ENCODE results near the gene ZNF791.

The ZNF791 gene

GRCh38 chr19:12636631-12637030 is 25.9 kb downstream of the ZNF791 start:
- ChIA-PET CTCF (no interaction called here), POLR2A (no interaction called here)
- TF ChIP-seq ZNF521 (tag by site-specific recombination; IDR thresholded peaks at IDR 0.05) (no peak), ZBTB21 (tag by site-specific recombination; IDR thresholded peaks at IDR 0.05) (no peak), IKZF3 (tag by site-specific recombination; IDR thresholded peaks at IDR 0.05) (no peak), ZNF394 (tag by site-specific recombination; IDR thresholded peaks at IDR 0.05; ENCODE audit: borderline replicate concordance) (no peak)
- Histone ChIP-seq H3K4me1 (ENCODE audit: control insufficient read depth, insufficient read depth, low read length) (no peaks in the 10 kb centered on the region), H3K27ac (ENCODE audit: extremely low read depth, low read depth, low read length) (no peak overlapping the region), H3K4me3 (ENCODE audit: low read depth, low read length) (no peak overlapping the region), H3K36me3 (ENCODE audit: control insufficient read depth in 2 of 2, insufficient read depth in 1 of 2, low read length in 2 of 2) (no peaks in the 10 kb centered on the region; a peak in 1 of 3 replicates), H3K9me3 (ENCODE audit: control insufficient read depth, insufficient read depth, low read depth, low read length) (no peaks in the 10 kb centered on the region)

DNA sequence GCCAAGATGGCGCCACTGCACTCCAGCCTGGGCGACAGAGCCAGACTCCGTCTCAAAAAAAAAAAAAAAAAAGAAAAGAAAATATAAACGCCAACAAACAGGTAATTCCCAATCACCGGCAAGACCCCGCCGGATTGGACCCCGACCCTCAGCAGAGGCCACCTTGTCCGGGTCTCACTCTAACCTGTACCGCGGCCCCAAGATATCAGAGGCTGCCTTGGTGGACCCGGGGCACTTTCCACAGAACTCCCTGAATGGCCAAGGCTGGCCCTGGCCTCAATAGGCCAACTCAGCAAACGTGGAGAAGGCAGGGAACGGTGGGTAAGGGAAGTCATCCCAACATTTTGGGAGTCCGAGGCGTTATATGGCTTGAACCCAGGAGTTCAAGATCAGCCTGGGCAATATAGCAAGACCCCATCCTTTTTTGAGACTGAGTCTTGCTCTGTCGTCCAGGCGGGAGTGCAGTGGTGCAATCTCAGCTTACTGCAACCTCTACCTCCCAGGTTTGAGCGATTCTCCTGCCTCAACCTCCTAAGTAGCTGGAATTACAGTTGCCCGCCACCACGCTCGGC is 28.0 kb downstream of the ZNF791 start:
- Histone ChIP-seq H3K9me3 (ENCODE audit: control insufficient read depth, insufficient read depth, low read depth, low read length) (no peaks in the 10 kb centered on the region), H3K27ac (ENCODE audit: extremely low read depth, low read depth, low read length) (no peak overlapping the region), H3K4me3 (ENCODE audit: low read depth, low read length) (no peak overlapping the region), H3K4me1 (ENCODE audit: control insufficient read depth, insufficient read depth, low read length) (no peaks in the 10 kb centered on the region), H3K36me3 (ENCODE audit: control insufficient read depth in 2 of 2, insufficient read depth in 1 of 2, low read length in 2 of 2) (no peaks in the 10 kb centered on the region)
- ChIA-PET POLR2A (interaction anchor here (0.7 kb wide), 1 partner anchor 79 kb away, joined by 6 read pairs; no protein-coding TSS in a partner anchor), CTCF (no interaction called here)
- no peak for TF ChIP-seq ZBTB48 (tag by site-specific recombination; IDR thresholded peaks at IDR 0.05)
- no peak for TF ChIP-seq YY1 (tag by site-specific recombination; IDR thresholded peaks at IDR 0.05)
- no peak for TF ChIP-seq ZNF544 (tag by site-specific recombination; IDR thresholded peaks at IDR 0.05)
- no peak for TF ChIP-seq ZNF626 (tag by site-specific recombination; IDR thresholded peaks at IDR 0.05)
- no peak for TF ChIP-seq ZNF280C (tag by site-specific recombination; IDR thresholded peaks at IDR 0.05)
- no peak for TF ChIP-seq ZNF423 (tag by site-specific recombination; IDR thresholded peaks at IDR 0.05)
- TF ChIP-seq, protein P1, sequence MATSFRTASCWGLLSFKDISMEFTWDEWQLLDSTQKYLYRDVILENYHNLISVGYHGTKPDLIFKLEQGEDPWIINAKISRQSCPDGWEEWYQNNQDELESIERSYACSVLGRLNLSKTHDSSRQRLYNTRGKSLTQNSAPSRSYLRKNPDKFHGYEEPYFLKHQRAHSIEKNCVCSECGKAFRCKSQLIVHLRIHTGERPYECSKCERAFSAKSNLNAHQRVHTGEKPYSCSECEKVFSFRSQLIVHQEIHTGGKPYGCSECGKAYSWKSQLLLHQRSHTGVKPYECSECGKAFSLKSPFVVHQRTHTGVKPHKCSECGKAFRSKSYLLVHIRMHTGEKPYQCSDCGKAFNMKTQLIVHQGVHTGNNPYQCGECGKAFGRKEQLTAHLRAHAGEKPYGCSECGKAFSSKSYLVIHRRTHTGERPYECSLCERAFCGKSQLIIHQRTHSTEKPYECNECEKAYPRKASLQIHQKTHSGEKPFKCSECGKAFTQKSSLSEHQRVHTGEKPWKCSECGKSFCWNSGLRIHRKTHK (tag by site-specific recombination; IDR thresholded peaks at IDR 0.05) = no peak
- no peak for TF ChIP-seq ZNF843 (tag by site-specific recombination; IDR thresholded peaks at IDR 0.05)
- no peak for TF ChIP-seq GFI1B (tag by site-specific recombination; IDR thresholded peaks at IDR 0.05)
- no peak for TF ChIP-seq ZNF311 (tag by site-specific recombination; IDR thresholded peaks at IDR 0.05; ENCODE audit: borderline replicate concordance)
- no peak for TF ChIP-seq ZNF513 (tag by site-specific recombination; IDR thresholded peaks at IDR 0.05)
- no peak for TF ChIP-seq ZNF510 (tag by site-specific recombination; IDR thresholded peaks at IDR 0.05; ENCODE audit: insufficient replicate concordance)
- TF ChIP-seq ZNF48 (tag by site-specific recombination; IDR thresholded peaks at IDR 0.05) = no peak
- TF ChIP-seq ZNF629 (tag by site-specific recombination; IDR thresholded peaks at IDR 0.05) = no peak
- TF ChIP-seq ZNF274 (IDR thresholded peaks at IDR 0.05; ENCODE audit: low read length) = no peak
- TF ChIP-seq ZNF274 (tag by site-specific recombination; IDR thresholded peaks at IDR 0.05; ENCODE audit: borderline replicate concordance) = no peak
- TF ChIP-seq ZNF112 (tag by site-specific recombination; IDR thresholded peaks at IDR 0.05) = no peak
- no peak for TF ChIP-seq ZNF792 (tag by site-specific recombination; IDR thresholded peaks at IDR 0.05)
- no peak for TF ChIP-seq KLF8 (tag by site-specific recombination; IDR thresholded peaks at IDR 0.05)
- TF ChIP-seq ZNF785 (tag by site-specific recombination; IDR thresholded peaks at IDR 0.05) = no peak

All from HEK293 (cell line).